Endometrial microvascular endothelial cells (primary cell): ENCODE data around the gene KANSL1L. TPM values are rescaled to one million over a fixed set of nuclear protein-coding genes. Genes with fewer than 3 reads are reported as not detected.
"Not testable (repeated sequence)": the region's sequence is repeated elsewhere in the genome, so short reads cannot be mapped to it uniquely, and the experiment has no call there.

Experiments
- in situ Hi-C: cut with HindIII; loops from 2 replicates; pipeline ENCODE4 v1.10.0; 2017; ENCODE audit warnings: low sequenced_read_pairs, low pct_unique_long_range_greater_than_20kb; ENCODE audit errors: inconsistent ontology term
- total RNA-seq: library from RNA; depleted of rRNA; stranded (reverse); fragments of >200 nt; gene quantifications from one replicate; pipeline ENCODE4 v1.2.3, GENCODE V29; 2015; ENCODE audit errors: inconsistent ontology term

KANSL1L gene
- total RNA-seq, 1 donor from 2014 or later, result 10.3 TPM

GRCh38 chr2:210181033-210181605, 9.9 kb upstream of the KANSL1L start:
- in situ Hi-C loops, result not testable (repeated sequence)

GRCh38 chr2:210180477-210180876, 9.3 kb upstream of the KANSL1L start:
- in situ Hi-C loops, result no loop called here

GRCh38 chr2:210179351-210179990, 8.3 kb upstream of the KANSL1L start:
- in situ Hi-C loops, result no loop called here

GRCh38 chr2:210177769-210178168, 6.6 kb upstream of the KANSL1L start:
- in situ Hi-C loops, result no loop called here

- in situ Hi-C loops, result not testable (repeated sequence)
Measured at GRCh38 chr2:210177115-210177514, 5.9 kb upstream of the KANSL1L start.

- in situ Hi-C loops, result no loop called here
Measured at GRCh38 chr2:210174086-210174485, 2.9 kb upstream of the KANSL1L start.

GRCh38 chr2:210172219-210172575, 988 bp upstream of the KANSL1L start:
- in situ Hi-C loops, result no loop called here

GRCh38 chr2:210170446-210171303, 534 bp downstream of the KANSL1L start:
- in situ Hi-C loops, result no loop called here

GRCh38 chr2:210170196-210170445, 1.1 kb downstream of the KANSL1L start:
- in situ Hi-C loops, result no loop called here

GRCh38 chr2:210169516-210170195, 1.6 kb downstream of the KANSL1L start:
- in situ Hi-C loops, result no loop called here

- in situ Hi-C loops, result no loop called here
Measured at GRCh38 chr2:210167227-210167626, 4.0 kb downstream of the KANSL1L start.

- in situ Hi-C loops, result no loop called here
Measured at GRCh38 chr2:210162466-210163124, 8.6 kb downstream of the KANSL1L start.

- in situ Hi-C loops, result no loop called here
Measured at GRCh38 chr2:210159059-210159458, 12.2 kb downstream of the KANSL1L start.

GRCh38 chr2:210158236-210158635, 13.0 kb downstream of the KANSL1L start:
- in situ Hi-C loops, result no loop called here

- in situ Hi-C loops, result no loop called here
Measured at GRCh38 chr2:210157526-210157925, 13.7 kb downstream of the KANSL1L start.

GRCh38 chr2:210147614-210148013, 23.6 kb downstream of the KANSL1L start:
- in situ Hi-C loops, result no loop called here

- in situ Hi-C loops, result no loop called here
Measured at GRCh38 chr2:210132239-210132638, 39.0 kb downstream of the KANSL1L start.

- in situ Hi-C loops, result no loop called here
Measured at GRCh38 chr2:210128961-210129360, 42.2 kb downstream of the KANSL1L start.

GRCh38 chr2:210113614-210114235, 57.5 kb downstream of the KANSL1L start:
- in situ Hi-C loops, result no loop called here
